ENCODE measurements around the gene ASXL1.
"Not testable (repeated sequence)": the region's sequence is repeated elsewhere in the genome, so short reads cannot be mapped to it uniquely, and the experiment has no call there.

Gene ASXL1

DNA sequence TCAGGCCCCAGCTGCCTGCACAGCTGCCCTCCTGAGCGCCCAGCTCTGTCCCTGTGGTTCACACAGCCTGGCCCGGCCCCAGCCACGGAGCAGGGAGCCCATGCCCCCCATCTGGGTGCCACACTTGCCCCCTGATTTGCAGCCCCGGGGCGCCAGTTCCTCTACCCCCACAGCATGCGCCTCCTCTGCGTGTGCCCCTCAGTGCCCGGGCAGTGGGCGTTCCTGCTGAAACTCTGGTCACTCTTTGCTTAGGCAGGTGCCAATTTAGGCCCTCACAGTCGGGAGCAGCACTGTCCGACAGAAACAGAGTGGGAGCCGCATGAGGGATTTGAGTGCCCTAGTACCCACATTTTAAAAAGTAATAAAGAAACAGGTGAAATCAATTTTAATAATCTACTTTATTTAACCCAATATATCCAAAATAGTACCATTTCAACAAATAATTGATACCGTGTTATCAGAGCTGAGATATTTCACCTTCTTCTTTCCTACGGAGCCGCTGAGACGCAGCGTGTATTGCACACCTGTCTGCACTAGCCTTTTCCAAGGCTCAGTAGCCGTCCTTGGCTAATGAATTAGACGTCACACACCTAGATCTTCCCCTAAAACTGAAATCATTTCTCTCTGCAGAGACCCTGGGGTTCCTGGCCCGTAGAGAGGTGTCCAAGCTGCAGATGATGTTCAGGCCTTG lies 106.4 kb downstream of the ASXL1 start:
- DNase-seq (ENCODE audit: low spot score in 2 of 2) = no peak
- in situ Hi-C loops (cut with MboI; ENCODE audit: low sequenced_read_pairs) = no loop called here
- H3K4me1 ChIP-seq = no peaks in the 10 kb centered on the region; the same call in 1 of the 2 replicates

DNA sequence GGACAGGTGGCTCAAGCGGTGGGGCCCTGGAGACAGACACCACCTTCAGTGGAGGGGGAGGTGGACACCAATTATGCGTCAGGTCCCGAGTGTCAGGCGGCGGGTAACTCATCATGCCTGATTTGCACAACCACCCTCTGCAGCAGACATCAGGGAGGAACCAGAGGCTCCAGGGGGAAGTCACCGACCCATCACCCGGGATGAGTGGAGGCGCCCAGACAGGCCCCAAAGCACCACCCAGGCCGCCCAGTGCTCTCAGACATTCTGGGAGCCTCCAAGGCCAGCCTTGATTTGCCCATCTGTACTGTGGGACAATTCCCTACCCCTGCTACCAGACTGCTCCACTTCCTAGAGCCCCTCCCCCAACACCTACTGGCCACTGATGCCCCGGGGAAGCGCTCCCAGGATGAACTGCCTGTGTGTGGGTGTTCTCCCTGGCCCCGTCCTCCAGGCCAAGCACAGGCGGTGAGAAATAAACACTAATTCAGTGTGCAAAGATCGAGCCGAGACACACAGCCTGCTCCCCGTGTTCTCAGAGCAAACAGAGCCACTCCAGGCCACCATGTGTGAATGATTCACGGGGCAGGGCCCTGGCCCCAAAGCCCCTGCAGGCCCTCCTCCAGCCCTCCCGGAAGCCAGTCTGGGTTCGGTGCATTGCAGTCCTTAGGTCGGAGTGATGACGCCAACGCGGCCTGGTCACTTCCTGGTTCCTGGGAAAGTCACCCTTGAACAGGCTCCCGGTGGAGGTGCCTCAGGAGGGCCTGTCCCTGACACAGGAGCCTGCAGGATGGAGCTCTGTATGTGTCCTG lies 107.2 kb downstream of the ASXL1 start:
- no peaks in the 10 kb centered on the region; the same call in 1 of the 2 replicates for H3K4me1 ChIP-seq
- DNase-seq (ENCODE audit: low spot score in 2 of 2) = no peak
- in situ Hi-C loops (cut with MboI; ENCODE audit: low sequenced_read_pairs) = no loop called here

More for the DNA sequence above, 106.4 kb downstream of the ASXL1 start:
- H3K36me3 ChIP-seq (replicated peaks) = no peaks in the 10 kb centered on the region
- no peaks in the 10 kb centered on the region for H3K27me3 ChIP-seq (ENCODE audit: low read depth)
- no peaks in the 10 kb centered on the region for H3K9me3 ChIP-seq
- no peak overlapping the region for H3K4me3 ChIP-seq

DNA sequence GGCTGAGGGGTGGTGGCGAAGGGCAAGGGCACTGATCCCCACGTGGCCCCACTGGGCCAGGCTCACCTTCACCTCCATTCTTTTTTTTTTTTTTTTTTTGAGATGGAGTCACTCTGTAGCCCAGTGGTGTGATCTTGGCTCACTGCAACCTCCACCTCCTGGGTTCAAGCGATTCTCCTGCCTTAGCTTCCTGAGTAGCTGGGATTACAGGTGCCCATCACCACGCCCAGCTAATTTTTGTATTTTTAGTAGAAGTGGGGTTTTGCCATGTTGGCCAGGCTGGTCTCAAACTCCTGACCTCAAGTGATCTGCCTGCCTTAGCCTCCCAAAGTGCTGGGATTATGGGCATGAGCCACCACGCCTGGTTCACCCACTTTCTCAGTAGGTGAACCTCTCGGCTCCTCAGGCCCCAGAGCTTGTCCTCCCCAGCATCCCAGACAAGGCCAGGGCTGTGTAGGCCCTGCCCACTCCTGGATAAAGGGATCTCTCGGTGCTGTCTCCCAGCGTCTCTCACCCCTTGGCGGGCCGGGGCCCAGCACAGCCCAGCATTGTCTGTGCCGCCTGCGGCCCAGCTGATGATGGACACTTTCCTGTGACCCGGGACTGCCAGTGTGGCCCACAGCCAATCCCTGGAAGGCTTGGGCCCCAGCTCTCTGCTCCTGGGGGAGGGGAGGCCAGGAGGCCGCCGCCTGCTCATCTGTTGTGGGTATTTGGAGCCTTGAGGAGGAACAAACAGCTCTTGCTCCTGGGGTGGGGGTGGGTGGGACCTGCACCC lies 108.0 kb downstream of the ASXL1 start:
- H3K4me3 ChIP-seq; H3K36me3 ChIP-seq (replicated peaks); DNase-seq (ENCODE audit: low spot score in 2 of 2); H3K9me3 ChIP-seq; in situ Hi-C loops (cut with MboI; ENCODE audit: low sequenced_read_pairs); H3K27me3 ChIP-seq (ENCODE audit: low read depth); H3K4me1 ChIP-seq: not testable (repeated sequence)

More for the DNA sequence above, 107.2 kb downstream of the ASXL1 start:
- Histone ChIP-seq H3K4me3 (no peak overlapping the region), H3K27me3 (ENCODE audit: low read depth) (no peaks in the 10 kb centered on the region), H3K9me3 (no peaks in the 10 kb centered on the region), H3K36me3 (replicated peaks) (no peaks in the 10 kb centered on the region)

DNA sequence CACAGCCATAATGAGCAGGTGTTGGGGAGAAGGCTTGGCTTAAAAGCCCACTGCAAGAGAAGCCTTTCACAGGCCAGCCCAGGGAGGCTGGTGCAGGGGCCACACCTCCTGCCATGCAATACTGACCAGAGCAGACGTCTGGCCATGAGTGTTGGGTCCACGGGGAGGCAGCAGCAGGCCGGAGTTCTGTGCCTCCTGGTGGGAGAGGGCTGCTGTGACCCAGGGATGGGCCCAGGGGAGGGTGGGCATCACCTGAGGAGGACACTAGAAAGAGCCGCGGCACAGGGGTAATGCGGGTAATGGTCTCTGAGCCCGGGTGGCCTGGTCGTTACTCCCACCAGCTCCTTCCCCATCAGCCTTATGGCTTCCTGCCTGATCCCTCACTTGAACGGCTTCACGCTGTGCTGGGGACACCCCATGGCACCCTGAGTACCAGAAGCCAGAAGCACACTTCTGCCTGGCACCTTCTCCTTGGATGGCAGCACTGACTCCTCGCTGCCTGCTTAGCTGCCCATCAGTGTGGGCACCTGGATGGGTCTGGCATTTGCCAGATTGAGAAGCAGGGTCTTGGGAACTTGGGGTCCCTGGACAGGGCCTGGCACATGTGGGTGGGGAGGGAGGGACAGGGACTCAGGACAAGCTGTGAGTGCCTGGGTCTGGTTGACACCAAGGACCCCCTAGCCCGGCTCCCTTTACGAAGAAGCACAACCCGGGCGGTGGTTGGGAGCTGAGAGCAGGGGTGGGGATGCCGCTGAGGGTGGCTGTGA lies 108.8 kb downstream of the ASXL1 start:
- no peaks in the 10 kb centered on the region for H3K36me3 ChIP-seq (replicated peaks)
- in situ Hi-C loops (cut with MboI; ENCODE audit: low sequenced_read_pairs) = no loop called here

DNA sequence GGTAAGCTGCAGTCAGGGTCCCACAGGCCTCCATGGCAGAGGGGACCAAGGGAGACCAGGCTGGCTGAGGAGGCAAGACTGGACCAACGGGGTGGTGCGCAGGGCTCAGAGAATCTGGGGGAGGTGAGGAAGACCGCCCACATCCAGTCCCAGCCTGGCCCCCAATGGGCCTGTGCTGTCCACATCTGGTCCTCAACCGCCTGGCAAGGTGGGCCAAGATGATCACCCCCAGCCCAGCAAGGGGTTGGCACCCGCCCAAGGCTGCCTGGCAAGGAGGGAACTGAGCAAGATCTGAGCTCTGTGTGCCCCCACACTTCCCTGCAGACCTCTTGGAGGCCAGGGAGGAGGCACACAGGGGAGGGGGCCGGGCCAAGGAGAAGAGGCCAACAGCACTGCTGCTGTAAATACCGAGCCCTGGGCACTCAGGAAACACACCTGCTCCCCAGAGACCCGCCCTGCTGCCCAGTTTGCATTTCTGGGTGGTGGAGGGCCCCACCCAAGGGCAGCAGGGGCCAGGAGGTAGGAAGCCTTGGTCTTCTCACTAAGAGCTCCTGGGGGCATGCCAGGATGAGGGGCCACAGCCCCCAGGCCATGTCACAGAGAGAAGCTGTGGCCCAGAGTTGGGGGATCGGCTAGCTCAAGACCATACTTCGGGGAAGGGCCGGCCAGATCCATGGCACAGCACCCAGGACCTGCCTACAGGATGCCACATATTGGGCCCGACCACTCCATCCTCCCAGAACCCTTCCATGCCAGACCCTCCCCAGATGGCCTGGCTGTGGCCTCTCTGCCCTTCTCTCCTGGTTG lies 109.6 kb downstream of the ASXL1 start:
- Histone ChIP-seq H3K27me3 (ENCODE audit: low read depth) (no peaks in the 10 kb centered on the region), H3K36me3 (replicated peaks) (no peaks in the 10 kb centered on the region), H3K4me1 (no peaks in the 10 kb centered on the region; the same call in 1 of the 2 replicates), H3K9me3 (no peaks in the 10 kb centered on the region), H3K4me3 (no peak overlapping the region)
- DNase-seq (ENCODE audit: low spot score in 2 of 2) = no peak
- in situ Hi-C loops (cut with MboI; ENCODE audit: low sequenced_read_pairs) = no loop called here

More for the DNA sequence above, 108.8 kb downstream of the ASXL1 start:
- Histone ChIP-seq H3K9me3 (no peaks in the 10 kb centered on the region), H3K4me1 (no peaks in the 10 kb centered on the region; the same call in 1 of the 2 replicates), H3K4me3 (no peak overlapping the region), H3K27me3 (ENCODE audit: low read depth) (no peaks in the 10 kb centered on the region)
- no peak for DNase-seq (ENCODE audit: low spot score in 2 of 2)

DNA sequence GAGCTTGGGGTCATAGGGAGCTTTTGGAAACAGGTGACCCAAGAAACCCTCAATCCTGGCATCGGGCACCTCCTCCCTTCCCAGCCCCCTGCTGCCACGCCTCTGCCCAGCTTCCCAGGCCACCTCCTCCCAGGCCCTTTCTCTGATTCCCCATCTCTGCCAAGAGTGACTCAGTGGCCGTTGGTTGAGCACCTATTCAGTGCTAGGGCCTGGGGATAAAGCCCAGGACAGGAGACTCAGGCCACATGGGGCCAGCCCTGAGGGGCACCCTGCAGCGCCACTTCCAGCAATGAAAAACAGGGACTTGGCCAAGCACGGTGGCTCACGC lies 110.1 kb downstream of the ASXL1 start:
- in situ Hi-C loops (cut with MboI; ENCODE audit: low sequenced_read_pairs) = no loop called here
- Histone ChIP-seq H3K27me3 (ENCODE audit: low read depth) (no peaks in the 10 kb centered on the region), H3K4me3 (no peak overlapping the region), H3K9me3 (no peaks in the 10 kb centered on the region), H3K4me1 (no peaks in the 10 kb centered on the region; the same call in 1 of the 2 replicates), H3K36me3 (replicated peaks) (no peaks in the 10 kb centered on the region)
- DNase-seq (ENCODE audit: low spot score in 2 of 2) = no peak

DNA sequence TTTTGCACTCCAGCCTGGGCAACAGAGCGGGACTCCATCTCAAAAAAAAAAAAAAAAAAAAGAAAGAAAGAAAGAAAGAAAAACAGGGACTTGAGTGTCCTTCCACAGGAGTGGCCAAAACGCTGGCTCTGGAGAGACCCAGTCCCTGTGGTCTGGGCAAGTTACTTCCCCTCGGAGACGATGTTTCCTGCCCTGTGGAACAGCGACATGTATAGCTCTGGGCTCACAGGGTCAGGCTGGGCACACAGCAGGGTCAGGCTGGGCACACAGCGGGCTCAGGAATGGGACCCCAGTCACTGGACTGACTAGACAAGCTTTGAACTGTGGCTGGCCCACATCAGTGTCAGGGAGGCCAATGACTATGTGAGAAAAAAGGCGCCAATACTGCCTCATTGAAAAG lies 110.7 kb downstream of the ASXL1 start:
- in situ Hi-C loops (cut with MboI; ENCODE audit: low sequenced_read_pairs) = no loop called here
- no peak for DNase-seq (ENCODE audit: low spot score in 2 of 2)
- H3K9me3 ChIP-seq = no peaks in the 10 kb centered on the region
- no peaks in the 10 kb centered on the region for H3K27me3 ChIP-seq (ENCODE audit: low read depth)
- H3K36me3 ChIP-seq (replicated peaks) = no peaks in the 10 kb centered on the region
- H3K4me3 ChIP-seq = no peak overlapping the region
- no peaks in the 10 kb centered on the region; the same call in 1 of the 2 replicates for H3K4me1 ChIP-seq

DNA sequence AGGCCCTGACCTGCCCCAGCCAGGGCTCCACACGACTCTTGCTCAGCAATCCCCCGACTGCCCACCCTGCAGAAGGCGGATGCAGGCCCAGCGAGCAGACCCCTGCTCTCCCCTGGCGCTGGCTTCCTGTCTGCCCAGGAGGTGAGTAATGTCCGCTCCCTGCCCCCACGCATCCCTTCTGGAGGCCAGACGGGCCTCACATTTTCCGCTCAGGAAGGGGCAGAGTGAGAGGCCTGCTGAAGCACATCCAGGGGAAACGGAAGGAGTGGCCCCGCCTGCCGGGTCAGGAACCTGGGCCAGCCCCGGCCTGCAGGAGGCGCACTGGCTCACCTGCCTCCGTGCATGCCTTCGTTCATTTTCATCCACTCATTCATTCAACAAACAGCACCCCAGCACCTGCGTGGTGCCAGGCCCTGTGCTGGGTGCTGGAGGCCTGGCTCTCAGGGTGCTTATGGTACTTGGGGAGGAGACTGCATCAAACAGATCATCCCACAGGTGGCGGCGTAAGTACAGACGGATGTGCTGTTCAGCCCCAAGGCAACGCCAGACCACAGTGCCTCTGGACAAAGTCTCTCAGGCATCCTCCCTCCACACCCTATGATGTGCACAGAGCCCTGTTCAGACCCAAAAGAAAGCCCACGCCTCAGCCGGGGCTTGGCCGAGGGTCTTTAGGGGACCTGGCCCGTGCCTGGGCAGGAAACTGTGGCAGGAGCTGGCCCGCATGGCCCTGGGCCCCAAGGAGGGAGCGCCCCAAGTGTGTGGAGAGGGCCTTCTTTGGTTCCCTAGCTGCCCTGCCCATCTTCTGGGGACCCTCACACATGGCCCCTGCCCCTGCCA lies 112.1 kb downstream of the ASXL1 start:
- peak in 1 of 2 experiments; percentile 47 for DNase-seq (ENCODE audit: low spot score in 2 of 2)
- H3K4me1 ChIP-seq = peaks cover 7% of the 10 kb centered on the region
- no peaks in the 10 kb centered on the region for H3K9me3 ChIP-seq
- H3K4me3 ChIP-seq = no peak overlapping the region
- no peaks in the 10 kb centered on the region; the same call in 1 of the 2 replicates for H3K36me3 ChIP-seq (replicated peaks)
- no peaks in the 10 kb centered on the region for H3K27me3 ChIP-seq (ENCODE audit: low read depth)
- in situ Hi-C loops (cut with MboI; ENCODE audit: low sequenced_read_pairs) = no loop called here

DNA sequence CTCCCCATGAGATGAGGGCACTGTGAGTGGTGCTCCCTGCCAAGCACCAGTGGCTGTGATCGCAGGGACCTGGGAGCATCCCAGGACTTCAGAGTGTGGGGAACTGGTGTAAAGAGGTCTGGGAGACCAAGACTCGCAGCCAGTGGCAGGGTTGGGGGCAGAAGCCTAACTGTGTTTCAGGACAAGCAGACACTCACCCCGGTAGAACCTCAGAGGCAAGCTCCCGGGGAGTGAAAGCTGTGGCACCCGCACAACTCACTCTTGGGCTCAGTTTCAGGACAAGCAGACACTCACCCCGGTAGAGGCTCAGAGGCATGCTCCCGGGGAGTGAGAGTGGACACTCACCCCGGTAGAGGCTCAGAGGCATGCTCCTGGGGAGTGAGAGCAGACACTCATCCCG lies 112.8 kb downstream of the ASXL1 start:
- H3K4me3 ChIP-seq = no peak overlapping the region
- H3K36me3 ChIP-seq (replicated peaks) = no peaks in the 10 kb centered on the region; the same call in 1 of the 2 replicates
- peaks cover 14% of the 10 kb centered on the region for H3K4me1 ChIP-seq
- in situ Hi-C loops (cut with MboI; ENCODE audit: low sequenced_read_pairs) = no loop called here
- H3K27me3 ChIP-seq (ENCODE audit: low read depth) = no peaks in the 10 kb centered on the region
- no peak for DNase-seq (ENCODE audit: low spot score in 2 of 2)
- no peaks in the 10 kb centered on the region for H3K9me3 ChIP-seq

DNA sequence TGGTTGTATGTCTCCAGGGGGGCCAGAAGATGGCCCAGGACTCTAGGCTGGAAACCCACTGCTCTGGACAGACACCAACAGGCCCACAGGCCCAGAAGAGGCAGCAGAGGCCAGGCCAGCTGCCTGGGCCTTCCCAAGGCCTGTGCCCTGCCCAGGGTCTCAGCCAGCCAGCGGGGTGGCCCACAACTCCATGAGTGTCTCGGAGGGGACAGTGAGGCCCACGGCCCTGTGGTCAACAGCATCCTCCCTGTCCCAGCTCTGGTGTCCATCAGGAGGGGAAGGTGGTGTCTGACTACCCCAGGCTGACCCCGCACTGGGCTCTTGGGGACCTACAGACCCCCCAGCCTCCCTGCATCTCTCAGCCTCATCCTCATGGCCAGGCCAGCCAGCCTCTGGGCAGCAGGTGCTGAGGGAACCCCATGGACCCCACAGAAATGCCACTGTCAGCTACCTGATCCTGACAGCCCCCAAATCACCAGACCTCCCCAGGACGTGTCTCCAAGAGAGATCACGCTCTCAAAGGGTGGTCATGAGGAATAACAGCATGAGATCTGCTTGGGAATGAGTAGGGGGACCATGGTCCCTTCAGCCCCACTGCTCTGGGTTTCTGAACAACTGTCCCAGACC lies 114.6 kb downstream of the ASXL1 start:
- no peak for DNase-seq (ENCODE audit: low spot score in 2 of 2)
- Histone ChIP-seq H3K4me3 (no peak overlapping the region), H3K4me1 (peaks cover 19% of the 10 kb centered on the region), H3K36me3 (replicated peaks) (no peaks in the 10 kb centered on the region; the same call in 1 of the 2 replicates), H3K27me3 (ENCODE audit: low read depth) (no peaks in the 10 kb centered on the region), H3K9me3 (no peaks in the 10 kb centered on the region)
- in situ Hi-C loops (cut with MboI; ENCODE audit: low sequenced_read_pairs) = no loop called here

DNA sequence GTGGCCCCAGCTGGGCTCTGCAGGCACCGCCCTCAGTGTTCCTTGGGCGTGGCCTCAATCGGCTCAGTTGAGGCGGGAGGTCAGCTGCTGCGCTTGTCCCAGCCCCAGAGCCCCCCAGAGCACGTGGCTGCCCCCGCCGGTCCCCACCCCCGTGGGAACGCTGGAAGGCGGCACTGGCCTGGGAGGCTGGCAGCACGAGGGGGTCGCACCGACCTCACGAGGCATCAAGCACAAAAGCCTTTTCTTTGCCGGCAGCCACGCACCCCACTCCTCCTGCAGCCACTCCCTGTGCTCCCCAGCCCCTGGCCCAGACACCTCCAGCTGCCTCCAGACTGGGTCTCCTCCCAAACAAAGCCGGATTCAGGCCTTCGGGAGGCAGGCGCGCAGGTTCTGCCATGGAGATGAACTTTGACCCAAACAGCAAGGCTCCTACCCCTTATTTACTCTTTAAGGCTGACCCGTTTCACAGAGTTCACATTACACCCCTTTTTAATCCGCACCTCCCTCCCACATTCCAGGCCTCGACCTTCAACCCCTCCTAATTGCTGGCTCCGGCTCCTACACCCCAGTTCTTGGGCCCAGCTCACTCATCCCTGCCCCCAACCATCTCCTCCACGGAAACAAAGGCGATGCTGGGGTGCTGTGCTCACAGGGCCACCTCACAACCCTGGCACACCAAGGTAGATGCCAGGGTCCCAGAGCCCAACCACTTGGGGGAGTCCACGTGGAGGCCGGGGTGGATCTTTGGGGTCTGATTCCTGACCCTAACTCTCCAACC lies 115.3 kb downstream of the ASXL1 start:
- in situ Hi-C loops (cut with MboI; ENCODE audit: low sequenced_read_pairs) = no loop called here
- Histone ChIP-seq H3K4me1 (peaks cover 19% of the 10 kb centered on the region), H3K4me3 (no peak overlapping the region), H3K27me3 (ENCODE audit: low read depth) (no peaks in the 10 kb centered on the region), H3K9me3 (no peaks in the 10 kb centered on the region), H3K36me3 (replicated peaks) (no peaks in the 10 kb centered on the region; the same call in 1 of the 2 replicates)
- no peak for DNase-seq (ENCODE audit: low spot score in 2 of 2)
